ENCODE measurements around the gene TCF3.
"Not testable (repeated sequence)": the region's sequence is repeated elsewhere in the genome, so short reads cannot be mapped to it uniquely, and the experiment has no call there.

TCF3 gene

GRCh38 chr19:1644070-1644469 is 8.3 kb downstream of the TCF3 start:
- H3K36me3 ChIP-seq (ENCODE audit: control insufficient read depth in 1 of 2, insufficient read depth in 2 of 2, low read length in 2 of 2) = peaks cover 3 to 49% of the 10 kb centered on the region in 2 donors
- H3K9me3 ChIP-seq (ENCODE audit: control insufficient read depth in 1 of 2, low read length in 2 of 2) = no peaks in the 10 kb centered on the region
- H3K27me3 ChIP-seq (ENCODE audit: control insufficient read depth in 1 of 2, insufficient read depth in 2 of 2, low read length in 2 of 2) = no peaks in the 10 kb centered on the region
- H3K4me3 ChIP-seq (ENCODE audit: low read depth in 1 of 2, low read length in 2 of 2) = no peak overlapping the region
- no peak overlapping the region for H3K27ac ChIP-seq (ENCODE audit: low read depth, low read length)
- no peak overlapping the region for H3K9ac ChIP-seq (ENCODE audit: low read depth in 1 of 2, low read length in 2 of 2)
- no peaks in the 10 kb centered on the region for H3K4me1 ChIP-seq (ENCODE audit: control insufficient read depth in 1 of 2, insufficient read depth in 2 of 2, low read length in 2 of 2)

GRCh38 chr19:1640893-1641448 is 11.4 kb downstream of the TCF3 start:
- not testable (repeated sequence) for H3K9me3 ChIP-seq (ENCODE audit: control insufficient read depth in 1 of 2, low read length in 2 of 2); H3K27me3 ChIP-seq (ENCODE audit: control insufficient read depth in 1 of 2, insufficient read depth in 2 of 2, low read length in 2 of 2); H3K4me1 ChIP-seq (ENCODE audit: control insufficient read depth in 1 of 2, insufficient read depth in 2 of 2, low read length in 2 of 2); H3K9ac ChIP-seq (ENCODE audit: low read depth in 1 of 2, low read length in 2 of 2); H3K4me3 ChIP-seq (ENCODE audit: low read depth in 1 of 2, low read length in 2 of 2); H3K27ac ChIP-seq (ENCODE audit: low read depth, low read length)
- H3K36me3 ChIP-seq (ENCODE audit: control insufficient read depth in 1 of 2, insufficient read depth in 2 of 2, low read length in 2 of 2) = peaks cover 6 to 52% of the 10 kb centered on the region in 2 donors

- H3K27me3 ChIP-seq (ENCODE audit: control insufficient read depth in 1 of 2, insufficient read depth in 2 of 2, low read length in 2 of 2) = no peaks in the 10 kb centered on the region
- peaks cover 0 to 2% of the 10 kb centered on the region in 2 donors for H3K9me3 ChIP-seq (ENCODE audit: control insufficient read depth in 1 of 2, low read length in 2 of 2)
- peaks cover 13 to 45% of the 10 kb centered on the region in 2 donors for H3K36me3 ChIP-seq (ENCODE audit: control insufficient read depth in 1 of 2, insufficient read depth in 2 of 2, low read length in 2 of 2)
- no peak overlapping the region for H3K9ac ChIP-seq (ENCODE audit: low read depth in 1 of 2, low read length in 2 of 2)
- no peak overlapping the region for H3K4me3 ChIP-seq (ENCODE audit: low read depth in 1 of 2, low read length in 2 of 2)
- H3K4me1 ChIP-seq (ENCODE audit: control insufficient read depth in 1 of 2, insufficient read depth in 2 of 2, low read length in 2 of 2) = peaks cover 6 to 20% of the 10 kb centered on the region in 2 donors
- H3K27ac ChIP-seq (ENCODE audit: low read depth, low read length) = no peak overlapping the region
Measured at GRCh38 chr19:1636325-1637236, 15.8 kb downstream of the TCF3 start.

GRCh38 chr19:1634938-1635243 is 17.5 kb downstream of the TCF3 start:
- Histone ChIP-seq H3K4me3 (ENCODE audit: low read depth in 1 of 2, low read length in 2 of 2) (no peak overlapping the region), H3K9me3 (ENCODE audit: control insufficient read depth in 1 of 2, low read length in 2 of 2) (peaks cover 0 to 2% of the 10 kb centered on the region in 2 donors), H3K4me1 (ENCODE audit: control insufficient read depth in 1 of 2, insufficient read depth in 2 of 2, low read length in 2 of 2) (peaks cover 6 to 20% of the 10 kb centered on the region in 2 donors), H3K27ac (ENCODE audit: low read depth, low read length) (no peak overlapping the region), H3K36me3 (ENCODE audit: control insufficient read depth in 1 of 2, insufficient read depth in 2 of 2, low read length in 2 of 2) (peaks cover 13 to 51% of the 10 kb centered on the region in 2 donors), H3K27me3 (ENCODE audit: control insufficient read depth in 1 of 2, insufficient read depth in 2 of 2, low read length in 2 of 2) (no peaks in the 10 kb centered on the region), H3K9ac (ENCODE audit: low read depth in 1 of 2, low read length in 2 of 2) (no peak overlapping the region)

- Histone ChIP-seq H3K4me3 (ENCODE audit: low read depth in 1 of 2, low read length in 2 of 2) (no peak overlapping the region), H3K27ac (ENCODE audit: low read depth, low read length) (no peak overlapping the region), H3K4me1 (ENCODE audit: control insufficient read depth in 1 of 2, insufficient read depth in 2 of 2, low read length in 2 of 2) (peaks cover 6 to 20% of the 10 kb centered on the region in 2 donors), H3K36me3 (ENCODE audit: control insufficient read depth in 1 of 2, insufficient read depth in 2 of 2, low read length in 2 of 2) (peaks cover 13 to 47% of the 10 kb centered on the region in 2 donors), H3K9me3 (ENCODE audit: control insufficient read depth in 1 of 2, low read length in 2 of 2) (peaks cover 0 to 2% of the 10 kb centered on the region in 2 donors), H3K9ac (ENCODE audit: low read depth in 1 of 2, low read length in 2 of 2) (no peak overlapping the region), H3K27me3 (ENCODE audit: control insufficient read depth in 1 of 2, insufficient read depth in 2 of 2, low read length in 2 of 2) (no peaks in the 10 kb centered on the region)
Measured at GRCh38 chr19:1634242-1634937, 18.0 kb downstream of the TCF3 start.

GRCh38 chr19:1633269-1633826 is 19.1 kb downstream of the TCF3 start:
- Histone ChIP-seq H3K27ac (ENCODE audit: low read depth, low read length) (peak overlapping the region; percentile 70), H3K4me3 (ENCODE audit: low read depth in 1 of 2, low read length in 2 of 2) (peak overlapping the region in 1 of 2 donors; percentile 8), H3K9ac (ENCODE audit: low read depth in 1 of 2, low read length in 2 of 2) (peak overlapping the region in 1 of 2 donors; percentile 63), H3K36me3 (ENCODE audit: control insufficient read depth in 1 of 2, insufficient read depth in 2 of 2, low read length in 2 of 2) (peaks cover 13 to 36% of the 10 kb centered on the region in 2 donors), H3K9me3 (ENCODE audit: control insufficient read depth in 1 of 2, low read length in 2 of 2) (peaks cover 0 to 2% of the 10 kb centered on the region in 2 donors), H3K4me1 (ENCODE audit: control insufficient read depth in 1 of 2, insufficient read depth in 2 of 2, low read length in 2 of 2) (peaks cover 6 to 20% of the 10 kb centered on the region in 2 donors), H3K27me3 (ENCODE audit: control insufficient read depth in 1 of 2, insufficient read depth in 2 of 2, low read length in 2 of 2) (no peaks in the 10 kb centered on the region)

GRCh38 chr19:1632462-1633268 is 19.8 kb downstream of the TCF3 start:
- Histone ChIP-seq H3K4me3 (ENCODE audit: low read depth in 1 of 2, low read length in 2 of 2) (peak overlapping the region in 1 of 2 donors; percentile 24), H3K27me3 (ENCODE audit: control insufficient read depth in 1 of 2, insufficient read depth in 2 of 2, low read length in 2 of 2) (no peaks in the 10 kb centered on the region), H3K4me1 (ENCODE audit: control insufficient read depth in 1 of 2, insufficient read depth in 2 of 2, low read length in 2 of 2) (peaks cover 6 to 20% of the 10 kb centered on the region in 2 donors), H3K36me3 (ENCODE audit: control insufficient read depth in 1 of 2, insufficient read depth in 2 of 2, low read length in 2 of 2) (peaks cover 10 to 32% of the 10 kb centered on the region in 2 donors), H3K9ac (ENCODE audit: low read depth in 1 of 2, low read length in 2 of 2) (peak overlapping the region; percentile 16 to 63), H3K27ac (ENCODE audit: low read depth, low read length) (peak overlapping the region; percentile 70), H3K9me3 (ENCODE audit: control insufficient read depth in 1 of 2, low read length in 2 of 2) (peaks cover 0 to 2% of the 10 kb centered on the region in 2 donors)

GRCh38 chr19:1631557-1632100 is 20.8 kb downstream of the TCF3 start:
- H3K9ac ChIP-seq (ENCODE audit: low read depth in 1 of 2, low read length in 2 of 2) = no peak overlapping the region
- H3K4me3 ChIP-seq (ENCODE audit: low read depth in 1 of 2, low read length in 2 of 2) = no peak overlapping the region
- peaks cover 10 to 23% of the 10 kb centered on the region in 2 donors for H3K36me3 ChIP-seq (ENCODE audit: control insufficient read depth in 1 of 2, insufficient read depth in 2 of 2, low read length in 2 of 2)
- H3K27me3 ChIP-seq (ENCODE audit: control insufficient read depth in 1 of 2, insufficient read depth in 2 of 2, low read length in 2 of 2) = no peaks in the 10 kb centered on the region
- H3K27ac ChIP-seq (ENCODE audit: low read depth, low read length) = no peak overlapping the region
- H3K4me1 ChIP-seq (ENCODE audit: control insufficient read depth in 1 of 2, insufficient read depth in 2 of 2, low read length in 2 of 2) = peaks cover 6 to 20% of the 10 kb centered on the region in 2 donors
- H3K9me3 ChIP-seq (ENCODE audit: control insufficient read depth in 1 of 2, low read length in 2 of 2) = peaks cover 0 to 2% of the 10 kb centered on the region in 2 donors

- H3K9me3 ChIP-seq (ENCODE audit: control insufficient read depth in 1 of 2, low read length in 2 of 2) = peaks cover 0 to 2% of the 10 kb centered on the region in 2 donors
- H3K36me3 ChIP-seq (ENCODE audit: control insufficient read depth in 1 of 2, insufficient read depth in 2 of 2, low read length in 2 of 2) = peaks cover 10 to 22% of the 10 kb centered on the region in 2 donors
- no peak overlapping the region for H3K27ac ChIP-seq (ENCODE audit: low read depth, low read length)
- no peak overlapping the region for H3K4me3 ChIP-seq (ENCODE audit: low read depth in 1 of 2, low read length in 2 of 2)
- no peaks in the 10 kb centered on the region for H3K27me3 ChIP-seq (ENCODE audit: control insufficient read depth in 1 of 2, insufficient read depth in 2 of 2, low read length in 2 of 2)
- peaks cover 6 to 20% of the 10 kb centered on the region in 2 donors for H3K4me1 ChIP-seq (ENCODE audit: control insufficient read depth in 1 of 2, insufficient read depth in 2 of 2, low read length in 2 of 2)
- H3K9ac ChIP-seq (ENCODE audit: low read depth in 1 of 2, low read length in 2 of 2) = no peak overlapping the region
Measured at GRCh38 chr19:1630811-1631210, 21.6 kb downstream of the TCF3 start.

Measured in duodenal mucosa (tissue), 2 donors.